ENCODE data around the gene OR2B3.
"Not testable (repeated sequence)": the region's sequence is repeated elsewhere in the genome, so short reads cannot be mapped to it uniquely, and the experiment has no call there.

The OR2B3 gene, protein sequence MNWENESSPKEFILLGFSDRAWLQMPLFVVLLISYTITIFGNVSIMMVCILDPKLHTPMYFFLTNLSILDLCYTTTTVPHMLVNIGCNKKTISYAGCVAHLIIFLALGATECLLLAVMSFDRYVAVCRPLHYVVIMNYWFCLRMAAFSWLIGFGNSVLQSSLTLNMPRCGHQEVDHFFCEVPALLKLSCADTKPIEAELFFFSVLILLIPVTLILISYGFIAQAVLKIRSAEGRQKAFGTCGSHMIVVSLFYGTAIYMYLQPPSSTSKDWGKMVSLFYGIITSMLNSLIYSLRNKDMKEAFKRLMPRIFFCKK

DNA sequence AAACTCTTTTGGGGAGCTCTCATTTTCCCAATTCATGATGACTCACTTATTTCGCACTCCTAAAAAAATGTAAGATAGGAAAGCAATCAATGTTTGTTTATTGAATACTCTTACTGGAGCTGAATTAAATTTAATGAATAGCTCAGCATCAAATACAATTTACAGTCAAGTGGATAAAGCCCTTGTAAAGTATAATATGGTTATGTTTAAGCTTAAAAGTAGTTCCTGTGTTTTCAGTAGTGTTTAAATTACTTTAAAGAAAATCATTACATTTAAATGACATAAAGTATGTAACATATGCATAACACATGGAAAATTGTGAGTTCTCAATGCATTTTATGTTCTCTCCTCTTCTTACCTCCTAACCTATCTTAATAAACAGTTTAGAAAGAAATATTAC is at the start of gene OR2B3:
Gene OR2B3, minus strand, starts transcription at position 101 of the 400 bp plus-strand sequence. Its CDS starts 65 bp downstream, at position 36.
- Histone ChIP-seq H3K9me3 (ENCODE audit: control insufficient read depth in 2 of 2, low read length in 2 of 2) (no peaks in the 10 kb centered on the region), H3K9ac (ENCODE audit: low read length in 2 of 2) (no peak within 1 kb of the TSS), H3K4me1 (ENCODE audit: control insufficient read depth, insufficient read depth, low read length) (no peaks in the 10 kb centered on the region), H3K27me3 (ENCODE audit: control insufficient read depth in 1 of 2, insufficient read depth in 2 of 2, low read length in 2 of 2) (peaks cover 0 to 3% of the 10 kb centered on the region in 2 donors), H3K4me3 (ENCODE audit: low read length in 2 of 2) (no peak within 1 kb of the TSS), H3K36me3 (ENCODE audit: control insufficient read depth in 2 of 2, insufficient read depth in 2 of 2, low read length in 2 of 2) (no peaks in the 10 kb centered on the region), H3K27ac (ENCODE audit: low read length) (no peak within 1 kb of the TSS)

DNA sequence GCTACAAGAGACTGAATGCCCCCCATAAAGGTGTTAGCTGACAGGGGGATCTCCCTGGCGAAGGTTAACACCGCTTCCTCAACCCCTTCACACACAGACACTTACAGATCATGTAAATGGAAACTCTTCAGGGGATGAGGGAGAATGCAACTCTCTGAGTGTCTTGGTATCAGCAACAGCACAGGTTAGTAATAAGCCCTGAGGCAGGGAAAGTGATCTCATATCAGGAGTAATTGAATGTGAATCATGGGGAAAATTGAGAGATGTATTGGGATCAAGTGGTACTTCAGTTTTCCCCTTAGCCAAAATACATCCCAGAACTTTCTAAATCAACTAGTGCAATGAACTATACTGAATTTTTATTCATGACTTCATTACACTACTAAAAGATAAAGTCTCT is 44.6 kb upstream of the OR2B3 start:
- Histone ChIP-seq H3K4me3 (ENCODE audit: low read length in 2 of 2) (no peak overlapping the region), H3K9me3 (ENCODE audit: control insufficient read depth in 2 of 2, low read length in 2 of 2) (no peaks in the 10 kb centered on the region)

DNA sequence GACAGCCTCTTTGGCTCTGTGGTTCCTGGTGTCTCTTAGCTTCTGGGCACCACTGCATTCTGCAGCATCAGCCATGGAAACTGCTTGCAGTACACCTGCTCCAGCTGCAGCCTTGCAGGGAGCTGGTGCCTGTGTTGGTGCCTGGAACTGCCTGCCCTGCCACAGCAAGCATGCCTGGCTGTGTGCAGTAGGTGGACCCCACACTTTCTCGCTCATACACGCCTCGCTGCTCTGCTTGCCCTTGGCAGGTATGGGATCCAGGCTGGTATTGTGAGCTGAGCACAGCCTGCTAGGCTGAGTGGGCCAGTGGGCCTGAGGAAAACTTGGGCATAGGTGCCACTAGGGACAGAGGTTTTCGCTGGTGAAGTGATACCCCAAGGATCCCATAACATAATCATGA is 43.5 kb upstream of the OR2B3 start:
- H3K27ac ChIP-seq (ENCODE audit: low read length), result no peak overlapping the region
- H3K9ac ChIP-seq (ENCODE audit: low read length in 2 of 2), result no peak overlapping the region
- no peak overlapping the region for H3K4me3 ChIP-seq (ENCODE audit: low read length in 2 of 2)
- H3K36me3 ChIP-seq (ENCODE audit: control insufficient read depth in 2 of 2, insufficient read depth in 2 of 2, low read length in 2 of 2), result no peaks in the 10 kb centered on the region
- H3K9me3 ChIP-seq (ENCODE audit: control insufficient read depth in 2 of 2, low read length in 2 of 2), result no peaks in the 10 kb centered on the region
- H3K4me1 ChIP-seq (ENCODE audit: control insufficient read depth, insufficient read depth, low read length), result no peaks in the 10 kb centered on the region
- peaks cover 0 to 4% of the 10 kb centered on the region in 2 donors for H3K27me3 ChIP-seq (ENCODE audit: control insufficient read depth in 1 of 2, insufficient read depth in 2 of 2, low read length in 2 of 2)

More for the DNA sequence above, 44.6 kb upstream of the OR2B3 start:
- Histone ChIP-seq H3K4me1 (ENCODE audit: control insufficient read depth, insufficient read depth, low read length) (no peaks in the 10 kb centered on the region), H3K9ac (ENCODE audit: low read length in 2 of 2) (no peak overlapping the region), H3K36me3 (ENCODE audit: control insufficient read depth in 2 of 2, insufficient read depth in 2 of 2, low read length in 2 of 2) (no peaks in the 10 kb centered on the region), H3K27me3 (ENCODE audit: control insufficient read depth in 1 of 2, insufficient read depth in 2 of 2, low read length in 2 of 2) (peaks cover 0 to 4% of the 10 kb centered on the region in 2 donors), H3K27ac (ENCODE audit: low read length) (no peak overlapping the region)

DNA sequence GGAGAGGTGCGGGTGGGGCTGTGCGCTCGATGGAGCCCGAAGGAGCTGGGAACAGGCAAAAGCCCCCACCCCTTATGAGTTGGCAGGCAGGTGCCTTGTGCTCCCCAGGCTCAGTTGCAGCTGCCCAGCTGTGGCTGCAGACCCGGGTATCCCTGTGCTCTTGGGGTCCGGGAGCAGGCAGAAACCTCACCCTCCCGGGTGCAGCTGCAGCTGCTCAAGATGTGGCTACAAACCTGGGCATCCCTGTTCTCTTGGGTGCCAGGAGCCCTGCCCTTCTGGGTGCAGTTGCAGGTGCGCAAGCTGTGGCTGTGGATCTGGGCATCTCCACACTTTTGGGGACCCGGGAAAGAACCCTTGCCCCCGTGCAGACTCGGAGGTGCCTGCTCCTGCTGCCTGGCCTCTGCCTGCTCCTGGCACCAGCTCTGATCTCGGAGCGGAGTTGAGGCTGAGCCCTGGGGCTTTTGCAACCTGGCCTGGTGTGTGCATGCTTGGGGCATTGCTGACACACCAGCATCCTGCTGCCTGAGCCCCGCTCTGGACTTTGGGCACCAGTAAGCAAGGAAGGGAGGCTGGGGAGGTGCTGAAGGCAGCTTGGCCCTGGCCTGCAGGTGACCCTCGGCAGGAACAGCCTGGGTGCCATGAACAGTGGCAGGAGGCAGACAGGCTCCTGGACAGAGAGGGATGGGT is 42.4 kb upstream of the OR2B3 start:
- H3K36me3 ChIP-seq (ENCODE audit: control insufficient read depth in 2 of 2, insufficient read depth in 2 of 2, low read length in 2 of 2), result no peaks in the 10 kb centered on the region
- H3K9me3 ChIP-seq (ENCODE audit: control insufficient read depth in 2 of 2, low read length in 2 of 2), result no peaks in the 10 kb centered on the region
- H3K4me3 ChIP-seq (ENCODE audit: low read length in 2 of 2), result no peak overlapping the region
- no peaks in the 10 kb centered on the region for H3K4me1 ChIP-seq (ENCODE audit: control insufficient read depth, insufficient read depth, low read length)
- peaks cover 0 to 4% of the 10 kb centered on the region in 2 donors for H3K27me3 ChIP-seq (ENCODE audit: control insufficient read depth in 1 of 2, insufficient read depth in 2 of 2, low read length in 2 of 2)
- no peak overlapping the region for H3K27ac ChIP-seq (ENCODE audit: low read length)
- no peak overlapping the region for H3K9ac ChIP-seq (ENCODE audit: low read length in 2 of 2)

DNA sequence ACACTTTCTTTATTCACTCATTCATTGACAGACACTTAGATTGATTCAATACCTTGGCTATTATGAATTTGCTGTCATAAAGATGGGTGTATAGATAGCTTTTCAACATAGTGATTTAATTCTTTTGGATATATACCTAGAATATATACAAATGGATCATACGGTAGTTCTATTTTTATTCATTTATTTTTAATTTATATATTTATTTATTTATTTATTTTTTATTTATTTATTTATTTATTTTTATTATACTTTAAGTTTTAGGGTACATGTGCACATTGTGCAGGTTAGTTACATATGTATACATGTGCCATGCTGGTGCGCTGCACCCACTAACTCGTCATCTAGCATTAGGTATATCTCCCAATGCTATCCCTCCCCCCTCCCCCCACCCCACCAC is 27.9 kb upstream of the OR2B3 start:
- not testable (repeated sequence) for H3K4me1 ChIP-seq (ENCODE audit: control insufficient read depth, insufficient read depth, low read length); H3K9me3 ChIP-seq (ENCODE audit: control insufficient read depth in 2 of 2, low read length in 2 of 2); H3K27ac ChIP-seq (ENCODE audit: low read length)

DNA sequence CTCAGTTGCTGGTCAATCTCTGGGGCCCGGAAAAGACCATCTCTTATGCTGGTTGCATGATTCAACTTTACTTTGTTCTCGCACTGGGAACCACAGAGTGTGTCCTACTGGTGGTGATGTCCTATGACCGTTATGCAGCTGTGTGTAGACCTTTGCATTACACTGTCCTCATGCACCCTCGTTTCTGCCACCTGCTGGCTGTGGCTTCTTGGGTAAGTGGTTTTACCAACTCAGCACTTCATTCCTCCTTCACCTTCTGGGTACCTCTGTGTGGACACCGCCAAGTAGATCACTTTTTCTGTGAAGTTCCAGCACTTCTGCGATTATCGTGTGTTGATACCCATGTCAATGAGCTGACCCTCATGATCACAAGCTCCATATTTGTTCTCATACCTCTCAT is 25.0 kb upstream of the OR2B3 start:
- H3K4me3 ChIP-seq (ENCODE audit: low read length in 2 of 2), result no peak overlapping the region
- no peaks in the 10 kb centered on the region for H3K4me1 ChIP-seq (ENCODE audit: control insufficient read depth, insufficient read depth, low read length)
- no peak overlapping the region for H3K9ac ChIP-seq (ENCODE audit: low read length in 2 of 2)
- H3K27me3 ChIP-seq (ENCODE audit: control insufficient read depth in 1 of 2, insufficient read depth in 2 of 2, low read length in 2 of 2), result no peaks in the 10 kb centered on the region
- no peaks in the 10 kb centered on the region for H3K9me3 ChIP-seq (ENCODE audit: control insufficient read depth in 2 of 2, low read length in 2 of 2)
- no peaks in the 10 kb centered on the region for H3K36me3 ChIP-seq (ENCODE audit: control insufficient read depth in 2 of 2, insufficient read depth in 2 of 2, low read length in 2 of 2)
- H3K27ac ChIP-seq (ENCODE audit: low read length), result no peak overlapping the region

More for the DNA sequence above, 27.9 kb upstream of the OR2B3 start:
- H3K36me3 ChIP-seq (ENCODE audit: control insufficient read depth in 2 of 2, insufficient read depth in 2 of 2, low read length in 2 of 2); H3K4me3 ChIP-seq (ENCODE audit: low read length in 2 of 2); H3K27me3 ChIP-seq (ENCODE audit: control insufficient read depth in 1 of 2, insufficient read depth in 2 of 2, low read length in 2 of 2); H3K9ac ChIP-seq (ENCODE audit: low read length in 2 of 2): not testable (repeated sequence)

DNA sequence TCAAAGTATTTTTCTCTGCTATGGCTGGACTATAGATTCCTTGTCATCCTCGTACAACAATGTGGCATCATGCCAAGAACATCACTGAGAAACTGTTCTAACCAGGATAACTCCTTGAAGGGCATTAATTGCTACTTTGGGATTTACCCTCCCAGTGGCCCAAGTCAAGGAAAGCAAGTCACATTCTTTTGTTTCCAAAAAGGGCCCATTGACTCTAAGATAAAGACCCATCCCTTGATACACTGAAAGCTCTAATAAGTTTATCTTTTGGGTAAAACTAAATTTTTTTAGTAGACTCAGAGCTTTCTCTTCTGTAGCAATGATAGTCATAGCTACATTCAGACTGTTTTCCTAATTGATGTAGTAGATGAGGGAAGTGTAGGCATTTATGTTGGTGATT is 20.6 kb upstream of the OR2B3 start, which contains the start of gene OR2J3:
Gene OR2J3, plus strand, starts transcription at position 301 of the 400 bp plus-strand sequence. CDS start 3,833 bp downstream, outside the sequence.
- Histone ChIP-seq H3K27me3 (ENCODE audit: control insufficient read depth in 1 of 2, insufficient read depth in 2 of 2, low read length in 2 of 2) (no peaks in the 10 kb centered on the region), H3K9ac (ENCODE audit: low read length in 2 of 2) (no peak within 1 kb of the TSS), H3K36me3 (ENCODE audit: control insufficient read depth in 2 of 2, insufficient read depth in 2 of 2, low read length in 2 of 2) (no peaks in the 10 kb centered on the region), H3K27ac (ENCODE audit: low read length) (no peak within 1 kb of the TSS), H3K9me3 (ENCODE audit: control insufficient read depth in 2 of 2, low read length in 2 of 2) (no peaks in the 10 kb centered on the region), H3K4me3 (ENCODE audit: low read length in 2 of 2) (no peak within 1 kb of the TSS), H3K4me1 (ENCODE audit: control insufficient read depth, insufficient read depth, low read length) (no peaks in the 10 kb centered on the region)

DNA sequence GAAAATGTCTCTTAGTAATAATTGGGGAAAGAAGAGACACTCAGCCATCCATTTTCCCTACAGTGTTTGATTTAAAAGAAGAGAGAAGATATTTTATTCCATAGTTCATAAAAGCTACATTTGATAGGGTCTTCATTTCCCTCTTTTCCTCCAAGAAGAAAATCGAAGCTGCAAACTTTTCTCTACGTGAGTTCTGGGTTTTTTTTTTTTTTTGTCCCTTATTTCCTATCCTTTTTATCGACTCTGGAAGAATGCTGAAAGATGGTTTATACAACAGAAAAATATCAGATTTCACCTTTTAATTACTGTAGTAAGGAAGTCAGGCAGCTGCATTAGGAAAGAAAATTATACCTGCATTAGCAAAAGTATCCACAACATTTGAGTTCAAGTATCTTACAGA is 12.1 kb upstream of the OR2B3 start, which contains the start of gene OR2J1:
Gene OR2J1, plus strand, starts transcription at position 301 of the 400 bp plus-strand sequence. CDS start 1,453 bp downstream, outside the sequence.
- Histone ChIP-seq H3K9ac (ENCODE audit: low read length in 2 of 2) (no peak within 1 kb of the TSS), H3K27ac (ENCODE audit: low read length) (no peak within 1 kb of the TSS), H3K9me3 (ENCODE audit: control insufficient read depth in 2 of 2, low read length in 2 of 2) (no peaks in the 10 kb centered on the region), H3K27me3 (ENCODE audit: control insufficient read depth in 1 of 2, insufficient read depth in 2 of 2, low read length in 2 of 2) (no peaks in the 10 kb centered on the region), H3K36me3 (ENCODE audit: control insufficient read depth in 2 of 2, insufficient read depth in 2 of 2, low read length in 2 of 2) (no peaks in the 10 kb centered on the region), H3K4me3 (ENCODE audit: low read length in 2 of 2) (no peak within 1 kb of the TSS), H3K4me1 (ENCODE audit: control insufficient read depth, insufficient read depth, low read length) (no peaks in the 10 kb centered on the region)

DNA sequence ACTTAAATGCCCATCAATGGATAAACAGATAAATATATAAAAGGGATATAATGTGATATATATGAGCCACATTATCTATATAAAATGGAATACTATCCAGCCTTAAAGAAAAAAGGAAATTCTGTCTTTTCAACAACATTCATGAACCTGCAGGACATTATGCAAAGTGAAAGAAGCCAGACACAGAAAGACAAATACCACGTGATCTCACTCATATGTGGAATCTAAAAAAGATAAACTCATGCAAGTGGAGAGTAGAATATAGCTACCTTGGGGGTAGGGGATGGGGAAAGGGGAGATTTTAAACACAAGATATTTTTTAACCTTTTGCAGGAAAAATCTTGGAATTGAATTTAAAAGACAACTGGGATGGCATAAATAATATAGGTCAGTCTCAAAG is 10.7 kb upstream of the OR2B3 start:
- Histone ChIP-seq H3K36me3 (ENCODE audit: control insufficient read depth in 2 of 2, insufficient read depth in 2 of 2, low read length in 2 of 2) (no peaks in the 10 kb centered on the region), H3K4me3 (ENCODE audit: low read length in 2 of 2) (no peak overlapping the region), H3K9ac (ENCODE audit: low read length in 2 of 2) (no peak overlapping the region), H3K4me1 (ENCODE audit: control insufficient read depth, insufficient read depth, low read length) (no peaks in the 10 kb centered on the region), H3K27ac (ENCODE audit: low read length) (no peak overlapping the region), H3K9me3 (ENCODE audit: control insufficient read depth in 2 of 2, low read length in 2 of 2) (no peaks in the 10 kb centered on the region), H3K27me3 (ENCODE audit: control insufficient read depth in 1 of 2, insufficient read depth in 2 of 2, low read length in 2 of 2) (no peaks in the 10 kb centered on the region)

DNA sequence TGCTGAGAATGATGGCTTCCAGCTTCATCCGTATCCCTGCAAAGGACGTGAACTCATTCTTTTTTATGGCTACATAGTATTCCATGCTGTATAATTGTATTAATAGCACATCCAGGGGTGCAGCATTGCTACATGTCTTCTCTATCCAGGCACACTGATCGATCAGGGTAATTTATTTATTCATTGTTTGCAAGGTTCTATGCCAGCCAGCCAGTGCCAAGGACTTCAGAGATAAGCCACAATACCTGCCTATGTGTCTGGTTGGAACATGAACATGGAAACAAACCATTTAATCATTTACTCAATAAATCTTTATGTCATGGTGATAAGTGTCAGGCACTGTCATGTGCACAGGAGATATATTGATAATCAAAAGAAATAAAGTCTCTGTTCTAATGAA is 5.8 kb upstream of the OR2B3 start:
- H3K27me3 ChIP-seq (ENCODE audit: control insufficient read depth in 1 of 2, insufficient read depth in 2 of 2, low read length in 2 of 2), result no peaks in the 10 kb centered on the region
- H3K36me3 ChIP-seq (ENCODE audit: control insufficient read depth in 2 of 2, insufficient read depth in 2 of 2, low read length in 2 of 2), result no peaks in the 10 kb centered on the region
- no peaks in the 10 kb centered on the region for H3K9me3 ChIP-seq (ENCODE audit: control insufficient read depth in 2 of 2, low read length in 2 of 2)
- no peak overlapping the region for H3K27ac ChIP-seq (ENCODE audit: low read length)
- no peak overlapping the region for H3K9ac ChIP-seq (ENCODE audit: low read length in 2 of 2)
- no peaks in the 10 kb centered on the region for H3K4me1 ChIP-seq (ENCODE audit: control insufficient read depth, insufficient read depth, low read length)
- no peak overlapping the region for H3K4me3 ChIP-seq (ENCODE audit: low read length in 2 of 2)

DNA sequence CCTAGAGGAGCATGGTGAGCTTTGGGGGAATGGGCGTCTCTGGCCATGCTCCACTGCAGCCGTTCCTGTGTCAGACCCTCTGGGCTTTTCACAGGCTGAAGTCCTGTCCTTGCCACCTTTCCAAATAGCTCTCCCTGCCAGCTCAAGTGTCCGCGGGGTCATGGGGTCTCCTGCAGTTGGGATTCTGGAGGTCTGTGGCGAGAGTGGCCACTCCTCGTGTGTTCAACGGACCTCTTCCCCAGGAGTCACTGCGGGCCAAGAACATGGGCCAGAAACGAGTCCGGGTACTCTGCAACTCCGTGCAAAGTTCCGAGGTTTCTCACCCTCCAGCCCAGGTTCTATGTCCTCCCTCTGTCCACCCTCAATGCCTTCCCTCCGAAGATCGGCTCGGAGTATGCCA is 4.7 kb downstream of the OR2B3 start:
- Histone ChIP-seq H3K9ac (ENCODE audit: low read length in 2 of 2) (no peak overlapping the region), H3K9me3 (ENCODE audit: control insufficient read depth in 2 of 2, low read length in 2 of 2) (no peaks in the 10 kb centered on the region), H3K36me3 (ENCODE audit: control insufficient read depth in 2 of 2, insufficient read depth in 2 of 2, low read length in 2 of 2) (no peaks in the 10 kb centered on the region), H3K27me3 (ENCODE audit: control insufficient read depth in 1 of 2, insufficient read depth in 2 of 2, low read length in 2 of 2) (peaks cover 0 to 3% of the 10 kb centered on the region in 2 donors), H3K4me1 (ENCODE audit: control insufficient read depth, insufficient read depth, low read length) (no peaks in the 10 kb centered on the region), H3K27ac (ENCODE audit: low read length) (no peak overlapping the region), H3K4me3 (ENCODE audit: low read length in 2 of 2) (no peak overlapping the region)
